GM19438 (cell line): ENCODE results near the gene CASTOR1.

ENCODE experiments used
- ATAC-seq: cut with Tn5 transposase; IDR thresholded peaks from one replicate; pipeline ENCODE4 v1.9.1; 2021; ENCODE audit warnings: low read depth; ENCODE audit not compliant: unreplicated experiment

CASTOR1 gene

GRCh38 chr22:30301995-30302809, 12.9 kb upstream of the CASTOR1 start:
- no peak for ATAC-seq

GRCh38 chr22:30299322-30299721, 10.0 kb upstream of the CASTOR1 start:
- ATAC-seq = no peak

- no peak for ATAC-seq
These were observed 8.8 kb upstream of the CASTOR1 start for GRCh38 chr22:30297991-30298701.

- ATAC-seq = no peak
These were observed 8.1 kb upstream of the CASTOR1 start for GRCh38 chr22:30297276-30297990.

- ATAC-seq = no peak
These were observed 7.5 kb upstream of the CASTOR1 start for GRCh38 chr22:30296833-30297232.

- ATAC-seq = no peak
These were observed 7.0 kb upstream of the CASTOR1 start for GRCh38 chr22:30296324-30296723.

GRCh38 chr22:30295576-30295975, 6.3 kb upstream of the CASTOR1 start:
- ATAC-seq = no peak

- ATAC-seq = no peak
These were observed 5.5 kb upstream of the CASTOR1 start for GRCh38 chr22:30294830-30295229.

- no peak for ATAC-seq
These were observed 4.8 kb upstream of the CASTOR1 start for GRCh38 chr22:30294066-30294465.

- ATAC-seq = no peak
These were observed 3.7 kb upstream of the CASTOR1 start for GRCh38 chr22:30293026-30293425.

- ATAC-seq = no peak
These were observed 3.0 kb upstream of the CASTOR1 start for GRCh38 chr22:30292069-30292970.

GRCh38 chr22:30291058-30291892, 2.0 kb upstream of the CASTOR1 start:
- ATAC-seq = no peak

GRCh38 chr22:30290342-30291057, 1.2 kb upstream of the CASTOR1 start:
- ATAC-seq = no peak

GRCh38 chr22:30289980-30290313, 642 bp upstream of the CASTOR1 start:
- peak; percentile 2 for ATAC-seq

GRCh38 chr22:30288419-30289140, 725 bp downstream of the CASTOR1 start:
- ATAC-seq = no peak

GRCh38 chr22:30287648-30288418, 1.5 kb downstream of the CASTOR1 start:
- ATAC-seq = no peak

- ATAC-seq = no peak
These were observed 2.3 kb downstream of the CASTOR1 start for GRCh38 chr22:30286813-30287647.
